Nephron (organoid): Measurements from ENCODE around the gene ARMH1.

Experiments used
- H3K27ac Mint-ChIP-seq, 3 experiments: 2 replicates each; pipeline ENCODE4 v1.8.0; 2020; ENCODE audit warnings: mixed read lengths in 3 of 3, mild to moderate bottlenecking in 2 of 3, moderate library complexity in 1 of 3
- H3K27me3 Mint-ChIP-seq: 2 replicates; pipeline ENCODE4 v1.8.0; 2021; ENCODE audit warnings: low read depth, mild to moderate bottlenecking, moderate library complexity, mixed read lengths
- H3K36me3 Mint-ChIP-seq: 2 replicates; pipeline ENCODE4 v1.8.0; 2020; ENCODE audit warnings: low read depth, mixed read lengths
- H3K4me1 Mint-ChIP-seq: 2 replicates; pipeline ENCODE4 v1.8.0; 2020; ENCODE audit warnings: mixed read lengths
- H3K4me3 Mint-ChIP-seq, 3 experiments: 2 replicates each; pipeline ENCODE4 v1.8.0; 2020; ENCODE audit warnings: mild to moderate bottlenecking in 3 of 3, mixed read lengths in 3 of 3, moderate library complexity in 2 of 3
- H3K9me3 Mint-ChIP-seq: 2 replicates; pipeline ENCODE4 v1.8.0; 2020; ENCODE audit warnings: mixed read lengths
- CTCF ChIP-seq, 3 experiments: fragments of 200-600 bp; sonication (generic); IDR thresholded peaks; one replicate each; pipeline ENCODE4 v1.5.0; 2021; ENCODE audit warnings: antibody characterized with exemption in 3 of 3; ENCODE audit not compliant: unreplicated experiment in 3 of 3

Gene ARMH1

GRCh38 chr1:44674113-44675000, at the start of gene ARMH1, which contains the start of gene TMEM53:
ARMH1 (plus strand) TSS chr1:44674714; CDS start chr1:44689698, 14,984 bp downstream.
TMEM53 (minus strand) TSS chr1:44674481; CDS start chr1:44674391, 90 bp downstream.
- Mint-ChIP-seq H3K4me3 (peak within 1 kb of the TSS; percentile 85 to 94 (median 87)), H3K9me3 (no peaks in the 10 kb centered on the region), H3K27me3 (no peaks in the 10 kb centered on the region), H3K27ac (peak within 1 kb of the TSS; percentile 50 to 87 (median 79)), H3K4me1 (peaks cover 28% of the 10 kb centered on the region), H3K36me3 (peaks cover 4% of the 10 kb centered on the region)
- TF ChIP-seq CTCF (IDR thresholded peaks at IDR 0.05; ENCODE audit: unreplicated experiment in 3 of 3): no peak

GRCh38 chr1:44625348-44625747, 49.2 kb upstream of the ARMH1 start:
- no peak overlapping the region for H3K4me3 Mint-ChIP-seq
- peaks cover 15% of the 10 kb centered on the region for H3K4me1 Mint-ChIP-seq
- H3K27ac Mint-ChIP-seq: no peak overlapping the region
- H3K36me3 Mint-ChIP-seq: no peaks in the 10 kb centered on the region
- TF ChIP-seq CTCF (IDR thresholded peaks at IDR 0.05; ENCODE audit: unreplicated experiment in 3 of 3): no peak
- H3K27me3 Mint-ChIP-seq: peaks cover 47% of the 10 kb centered on the region
- H3K9me3 Mint-ChIP-seq: no peaks in the 10 kb centered on the region

GRCh38 chr1:44628962-44629756, 45.4 kb upstream of the ARMH1 start:
- Mint-ChIP-seq H3K4me3 (peak overlapping the region in 2 of 3 experiments; percentile 18 to 69), H3K36me3 (peaks cover 12% of the 10 kb centered on the region), H3K27ac (no peak overlapping the region), H3K4me1 (peaks cover 35% of the 10 kb centered on the region), H3K9me3 (no peaks in the 10 kb centered on the region), H3K27me3 (peaks cover 16% of the 10 kb centered on the region)
- no peak for TF ChIP-seq CTCF (IDR thresholded peaks at IDR 0.05; ENCODE audit: unreplicated experiment in 3 of 3)

- H3K36me3 Mint-ChIP-seq: peaks cover 21% of the 10 kb centered on the region
- no peaks in the 10 kb centered on the region for H3K9me3 Mint-ChIP-seq
- no peak for TF ChIP-seq CTCF (IDR thresholded peaks at IDR 0.05; ENCODE audit: unreplicated experiment in 3 of 3)
- peak overlapping the region; percentile 73 to 93 (median 86) for H3K4me3 Mint-ChIP-seq
- H3K27ac Mint-ChIP-seq: peak overlapping the region; percentile 81 to 93 (median 91)
- peaks cover 8% of the 10 kb centered on the region for H3K27me3 Mint-ChIP-seq
- peaks cover 37% of the 10 kb centered on the region for H3K4me1 Mint-ChIP-seq
Observed at GRCh38 chr1:44630116-44630515, 44.4 kb upstream of the ARMH1 start.

- peaks cover 33% of the 10 kb centered on the region for H3K36me3 Mint-ChIP-seq
- H3K9me3 Mint-ChIP-seq: no peaks in the 10 kb centered on the region
- H3K4me1 Mint-ChIP-seq: peaks cover 47% of the 10 kb centered on the region
- peaks cover 2% of the 10 kb centered on the region for H3K27me3 Mint-ChIP-seq
- no peak for TF ChIP-seq CTCF (IDR thresholded peaks at IDR 0.05; ENCODE audit: unreplicated experiment in 3 of 3)
- H3K27ac Mint-ChIP-seq: peak overlapping the region; percentile 81 to 93 (median 91)
- H3K4me3 Mint-ChIP-seq: peak overlapping the region; percentile 73 to 93 (median 86)
Observed at GRCh38 chr1:44631333-44631646, 43.2 kb upstream of the ARMH1 start.
